Esophagus muscularis mucosa (tissue), 4 donors: ENCODE data around the gene KDM4E. TPM values are rescaled to one million over a fixed set of nuclear protein-coding genes. Genes with fewer than 3 reads are reported as not detected.

Source experiments
- DNase-seq: peaks from one replicate; pipeline ENCODE4 v3.0.0-alpha.2; 2017; ENCODE audit errors: extremely low spot score
- H3K27ac ChIP-seq, 4 donors: fragments of 200-600 bp; sonication (generic); replicated peaks in 1 of 4; 1 replicate in 3 of 4; 2 replicates in 1 of 4; pipeline ENCODE4 v1.5.1; 2016 to 2019; ENCODE audit warnings: mild to moderate bottlenecking in 1 of 4
- H3K27me3 ChIP-seq, 4 donors: fragments of 200-600 bp; sonication (generic); one replicate each; pipeline versions ENCODE4 v1.5.1 to v1.6.0; 2016 to 2019
- H3K36me3 ChIP-seq, 4 donors: fragments of 200-600 bp; sonication (generic); one replicate each; pipeline ENCODE4 v1.5.1; 2016 to 2019
- H3K4me1 ChIP-seq, 4 donors: fragments of 200-600 bp; sonication (generic); one replicate each; pipeline ENCODE4 v1.5.1; 2016 to 2019
- H3K4me3 ChIP-seq, 4 donors: fragments of 200-600 bp; sonication (generic); 1 replicate in 2 of 4; 2 replicates in 2 of 4; pipeline ENCODE4 v1.5.1; 2016 to 2019; ENCODE audit warnings: mild to moderate bottlenecking in 4 of 4, moderate library complexity in 1 of 4
- H3K9me3 ChIP-seq, 4 donors: fragments of 200-600 bp; sonication (generic); 1 replicate in 3 of 4; 2 replicates in 1 of 4; pipeline ENCODE4 v1.5.1; 2016 to 2019
- CTCF ChIP-seq, 3 experiments: fragments of 200-600 bp in 2 of 3; fragments of 450-650 bp in 1 of 3; sonication (generic) in 2 of 3; IDR thresholded peaks; one replicate each; pipeline ENCODE4 v1.5.1; 2017 to 2019; ENCODE audit warnings: antibody characterized with exemption in 3 of 3, mild to moderate bottlenecking in 2 of 3, moderate library complexity in 1 of 3
- EP300 ChIP-seq: sonication (generic); formaldehyde crosslinking; IDR thresholded peaks from one replicate; pipeline ENCODE4 v1.6.1; 2017; ENCODE audit warnings: antibody characterized with exemption
- POLR2A ChIP-seq: fragments of 450-650 bp; IDR thresholded peaks from one replicate; pipeline ENCODE4 v1.6.1; 2017; ENCODE audit warnings: antibody characterized with exemption, moderate library complexity, mild to moderate bottlenecking, low read depth
- POLR2AphosphoS5 ChIP-seq, 2 donors: sonication (generic); formaldehyde crosslinking; IDR thresholded peaks; one replicate each; pipeline ENCODE4 v1.6.1; 2017; ENCODE audit warnings: antibody characterized with exemption in 2 of 2
- WGBS: methylation state at CpG from one replicate; pipeline ENCODE4 v1.1.5; 2018; 5-methylcytosine and 5-hydroxymethylcytosine counted together
- intact Hi-C: fragments of 100-400 bp; cut with DNase I; formaldehyde crosslinking; loops from one replicate; pipeline ENCODE4 v1.15.1; 2023
- total RNA-seq, 4 donors: library from RNA; depleted of rRNA; stranded (reverse); fragments of >200 nt; gene quantifications; one replicate each; pipeline versions ENCODE4 v1.1.0 to v1.2.1, GENCODE V29; 2016

KDM4E gene
- total RNA-seq, 4 donors from 2014 or later: not detected

GRCh38 chr11:95067039-95067840 is 42.2 kb downstream of the KDM4E start:
- peaks cover 0 to 5% (median 0%) of the 10 kb centered on the region in 4 donors for H3K36me3 ChIP-seq
- peaks cover 11 to 28% (median 26%) of the 10 kb centered on the region in 4 donors for H3K4me1 ChIP-seq
- intact Hi-C loops: loop anchor here (5.0 kb wide), 2 partner anchors 635 to 700 kb away; no protein-coding TSS in a partner anchor
- H3K4me3 ChIP-seq: peak overlapping the region; percentile 78 to 89 (median 84)
- peak; percentile 95 for DNase-seq
- TF ChIP-seq POLR2AphosphoS5 (IDR thresholded peaks at IDR 0.05): peak; percentile 69 to 89
- no peak for TF ChIP-seq EP300
- TF ChIP-seq POLR2A: no peak
- TF ChIP-seq CTCF (IDR thresholded peaks at IDR 0.05): peak; percentile 29 to 75 (median 45)
- H3K27ac ChIP-seq: peak overlapping the region; percentile 97 to 98 (median 98)
- 0% methylated on average over 7 of the region's 98 CpGs for WGBS
- no peaks in the 10 kb centered on the region for H3K9me3 ChIP-seq
- peaks cover 0 to 7% (median 0%) of the 10 kb centered on the region in 4 donors for H3K27me3 ChIP-seq

GRCh38 chr11:95067841-95068219 is 42.8 kb downstream of the KDM4E start:
- Histone ChIP-seq H3K27ac (peak overlapping the region; percentile 97 to 98 (median 98)), H3K27me3 (peaks cover 0 to 7% (median 0%) of the 10 kb centered on the region in 4 donors), H3K9me3 (no peaks in the 10 kb centered on the region), H3K4me3 (peak overlapping the region; percentile 78 to 89 (median 84)), H3K36me3 (peaks cover 0 to 5% (median 0%) of the 10 kb centered on the region in 4 donors), H3K4me1 (peaks cover 11 to 28% (median 26%) of the 10 kb centered on the region in 4 donors)
- intact Hi-C loops: loop anchor here (1.0 to 5.0 kb wide), 3 partner anchors 95 to 699 kb away; partner anchors contain the start of genes CWC15 and KDM4D
- DNase-seq: peak; percentile 92
- WGBS: 1% methylated on average over 16 of the region's 16 CpGs
- no peak for TF ChIP-seq POLR2AphosphoS5 (IDR thresholded peaks at IDR 0.05)
- TF ChIP-seq POLR2A: no peak
- TF ChIP-seq EP300: no peak
- no peak for TF ChIP-seq CTCF (IDR thresholded peaks at IDR 0.05)

GRCh38 chr11:95068549-95068948 is 43.5 kb downstream of the KDM4E start:
- H3K36me3 ChIP-seq: peaks cover 0 to 5% (median 0%) of the 10 kb centered on the region in 4 donors
- peak overlapping the region; percentile 78 to 89 (median 84) for H3K4me3 ChIP-seq
- WGBS: 8% methylated on average over 5 of the region's 5 CpGs
- intact Hi-C loops: loop anchor here (1.0 to 5.0 kb wide), 3 partner anchors 95 to 699 kb away; partner anchors contain the start of genes CWC15 and KDM4D
- peak; percentile 89 to 95 for TF ChIP-seq POLR2AphosphoS5 (IDR thresholded peaks at IDR 0.05)
- no peak for TF ChIP-seq EP300
- peak; percentile 51 for TF ChIP-seq POLR2A
- no peaks in the 10 kb centered on the region for H3K9me3 ChIP-seq
- peaks cover 11 to 28% (median 26%) of the 10 kb centered on the region in 4 donors for H3K4me1 ChIP-seq
- peak; percentile 94 for DNase-seq
- H3K27ac ChIP-seq: peak overlapping the region; percentile 97 to 98 (median 98)
- H3K27me3 ChIP-seq: peaks cover 0 to 7% (median 0%) of the 10 kb centered on the region in 4 donors

- no peak for TF ChIP-seq CTCF (IDR thresholded peaks at IDR 0.05)
- TF ChIP-seq EP300: no peak
- TF ChIP-seq POLR2A: no peak
- no peak for TF ChIP-seq POLR2AphosphoS5 (IDR thresholded peaks at IDR 0.05)
- WGBS: 100% methylated on average over 1 of the region's 1 CpG
- intact Hi-C loops: loop anchor here (2.0 kb wide), 2 partner anchors 18 to 80 kb away; partner anchors contain the start of gene ENDOD1
- no peak overlapping the region for H3K27ac ChIP-seq
- no peak overlapping the region for H3K4me3 ChIP-seq
- H3K27me3 ChIP-seq: peaks cover 0 to 7% (median 0%) of the 10 kb centered on the region in 4 donors
- peaks cover 22 to 40% (median 39%) of the 10 kb centered on the region in 4 donors for H3K4me1 ChIP-seq
- no peaks in the 10 kb centered on the region for H3K9me3 ChIP-seq
- peaks cover 0 to 5% (median 0%) of the 10 kb centered on the region in 4 donors for H3K36me3 ChIP-seq
- no peak for DNase-seq
These were observed 45.4 kb downstream of the KDM4E start for GRCh38 chr11:95070471-95070870.

- TF ChIP-seq EP300 (no peak), POLR2AphosphoS5 (IDR thresholded peaks at IDR 0.05) (no peak), POLR2A (no peak)
- H3K36me3 ChIP-seq: peaks cover 0 to 5% (median 0%) of the 10 kb centered on the region in 4 donors
- H3K27me3 ChIP-seq: no peaks in the 10 kb centered on the region
- peaks cover 21 to 55% (median 50%) of the 10 kb centered on the region in 4 donors for H3K4me1 ChIP-seq
- H3K4me3 ChIP-seq: no peak overlapping the region
- no peaks in the 10 kb centered on the region for H3K9me3 ChIP-seq
- no peak for DNase-seq
- H3K27ac ChIP-seq: no peak overlapping the region
- intact Hi-C loops: no loop called here
These were observed 47.9 kb downstream of the KDM4E start for GRCh38 chr11:95072948-95073347.
